Lower lobe of right lung (tissue), 2 donors: ENCODE results near the gene MAP2. TPM values are rescaled to one million over a fixed set of nuclear protein-coding genes. Genes with fewer than 3 reads are reported as not detected.

Experiments
- ATAC-seq, 2 donors: fragments of 200-7000 bp; cut with Tn5 transposase; one replicate each; pipeline ENCODE4 v1.9.1; 2020 to 2022; ENCODE audit warnings: mild to moderate bottlenecking in 2 of 2, moderate library complexity in 2 of 2
- DNase-seq: peaks from one replicate; pipeline ENCODE4 v3.0.0-alpha.2; 2020
- H3K27ac ChIP-seq: fragments of 200-600 bp; one replicate; pipeline ENCODE4 v1.8.0; 2022
- H3K27me3 ChIP-seq: fragments of 200-600 bp; one replicate; pipeline ENCODE4 v1.8.0; 2022; ENCODE audit warnings: low read depth
- H3K36me3 ChIP-seq: fragments of 200-600 bp; one replicate; pipeline ENCODE4 v1.8.0; 2022; ENCODE audit warnings: mild to moderate bottlenecking
- H3K4me1 ChIP-seq: fragments of 200-600 bp; one replicate; pipeline ENCODE4 v1.8.0; 2022
- H3K4me3 ChIP-seq: fragments of 200-600 bp; one replicate; pipeline ENCODE4 v1.8.0; 2022; ENCODE audit warnings: mild to moderate bottlenecking
- H3K9me3 ChIP-seq: fragments of 200-600 bp; one replicate; pipeline ENCODE4 v1.8.0; 2022
- intact Hi-C: fragments of 100-400 bp; cut with DNase I; formaldehyde crosslinking; loops from one replicate; pipeline ENCODE4 v1.11.0; 2022
- total RNA-seq: library from RNA; stranded (reverse); fragmentation: NEBNext Ultra II Directional; extraction: Animal tissue kit (Norgen Biotek cat#: 25700); gene quantifications from one replicate; pipeline ENCODE4 v1.2.1, GENCODE V29; 2021
- TF ChIP-seq, protein P1 (sequence below): fragments of 200-600 bp; IDR thresholded peaks from one replicate; pipeline ENCODE4 v1.8.0; 2022; ENCODE audit warnings: antibody characterized with exemption, mild to moderate bottlenecking
- donor health status: DM: no; HTN: yes; CAD: no; lungs with severe emphysema.

The MAP2 gene
- total RNA-seq, 1 donor from 2014 or later, result 22.6 TPM

GRCh38 chr2:209495855-209496585 lies 72.2 kb downstream of the MAP2 start:
- Histone ChIP-seq H3K4me1 (peaks cover 17% of the 10 kb centered on the region), H3K36me3 (no peaks in the 10 kb centered on the region), H3K4me3 (no peak overlapping the region), H3K27ac (peak overlapping the region; percentile 74), H3K27me3 (no peaks in the 10 kb centered on the region), H3K9me3 (peaks cover 13% of the 10 kb centered on the region)
- ATAC-seq, result peak; percentile 95 to 97
- TF ChIP-seq, protein P1, sequence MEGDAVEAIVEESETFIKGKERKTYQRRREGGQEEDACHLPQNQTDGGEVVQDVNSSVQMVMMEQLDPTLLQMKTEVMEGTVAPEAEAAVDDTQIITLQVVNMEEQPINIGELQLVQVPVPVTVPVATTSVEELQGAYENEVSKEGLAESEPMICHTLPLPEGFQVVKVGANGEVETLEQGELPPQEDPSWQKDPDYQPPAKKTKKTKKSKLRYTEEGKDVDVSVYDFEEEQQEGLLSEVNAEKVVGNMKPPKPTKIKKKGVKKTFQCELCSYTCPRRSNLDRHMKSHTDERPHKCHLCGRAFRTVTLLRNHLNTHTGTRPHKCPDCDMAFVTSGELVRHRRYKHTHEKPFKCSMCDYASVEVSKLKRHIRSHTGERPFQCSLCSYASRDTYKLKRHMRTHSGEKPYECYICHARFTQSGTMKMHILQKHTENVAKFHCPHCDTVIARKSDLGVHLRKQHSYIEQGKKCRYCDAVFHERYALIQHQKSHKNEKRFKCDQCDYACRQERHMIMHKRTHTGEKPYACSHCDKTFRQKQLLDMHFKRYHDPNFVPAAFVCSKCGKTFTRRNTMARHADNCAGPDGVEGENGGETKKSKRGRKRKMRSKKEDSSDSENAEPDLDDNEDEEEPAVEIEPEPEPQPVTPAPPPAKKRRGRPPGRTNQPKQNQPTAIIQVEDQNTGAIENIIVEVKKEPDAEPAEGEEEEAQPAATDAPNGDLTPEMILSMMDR, result no peak
- intact Hi-C loops, result no loop called here
- no peak for DNase-seq

- TF ChIP-seq, protein P1, result no peak
- no peak for DNase-seq
- no peak for ATAC-seq
- no peaks in the 10 kb centered on the region for H3K36me3 ChIP-seq
- no peaks in the 10 kb centered on the region for H3K27me3 ChIP-seq
- peak overlapping the region; percentile 74 for H3K27ac ChIP-seq
- H3K4me3 ChIP-seq, result no peak overlapping the region
- peaks cover 13% of the 10 kb centered on the region for H3K9me3 ChIP-seq
- H3K4me1 ChIP-seq, result peaks cover 18% of the 10 kb centered on the region
- intact Hi-C loops, result no loop called here
Observed at GRCh38 chr2:209496586-209496982, 72.7 kb downstream of the MAP2 start.

- intact Hi-C loops, result no loop called here
- peaks cover 13% of the 10 kb centered on the region for H3K9me3 ChIP-seq
- H3K36me3 ChIP-seq, result no peaks in the 10 kb centered on the region
- H3K27me3 ChIP-seq, result no peaks in the 10 kb centered on the region
- H3K4me1 ChIP-seq, result peaks cover 22% of the 10 kb centered on the region
- TF ChIP-seq, protein P1, result no peak
- H3K4me3 ChIP-seq, result no peak overlapping the region
- H3K27ac ChIP-seq, result no peak overlapping the region
- DNase-seq (no peak), ATAC-seq (no peak)
Observed at GRCh38 chr2:209498614-209499013, 74.8 kb downstream of the MAP2 start.

GRCh38 chr2:209499069-209499468 lies 75.2 kb downstream of the MAP2 start:
- Histone ChIP-seq H3K4me3 (no peak overlapping the region), H3K36me3 (no peaks in the 10 kb centered on the region), H3K27me3 (no peaks in the 10 kb centered on the region), H3K4me1 (peaks cover 22% of the 10 kb centered on the region), H3K27ac (no peak overlapping the region), H3K9me3 (peaks cover 13% of the 10 kb centered on the region)
- intact Hi-C loops, result no loop called here
- TF ChIP-seq, protein P1, result no peak
- ATAC-seq (no peak), DNase-seq (no peak)

DNA sequence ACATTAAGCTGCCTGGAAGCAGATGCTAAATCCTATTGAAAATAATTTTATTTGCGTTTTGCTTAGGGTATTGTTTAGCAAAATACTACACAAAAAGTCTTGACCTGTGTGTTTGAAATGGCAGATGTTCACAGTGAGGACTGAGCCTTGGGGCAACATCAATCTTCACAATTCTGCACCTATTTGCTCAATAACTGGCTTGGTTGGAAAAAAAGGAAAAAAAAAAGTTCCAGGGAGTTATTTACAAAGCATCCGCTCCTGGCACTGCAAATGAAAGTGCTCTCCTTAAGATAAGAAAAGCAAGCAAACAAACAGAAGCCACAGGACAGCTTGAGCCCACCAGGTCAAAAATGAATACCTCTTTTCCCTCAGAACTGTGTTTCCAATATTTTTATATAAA lies 77.7 kb downstream of the MAP2 start:
- Histone ChIP-seq H3K27ac (no peak overlapping the region), H3K36me3 (no peaks in the 10 kb centered on the region), H3K4me1 (peaks cover 8% of the 10 kb centered on the region), H3K27me3 (no peaks in the 10 kb centered on the region), H3K4me3 (no peak overlapping the region), H3K9me3 (peaks cover 13% of the 10 kb centered on the region)
- no peak for DNase-seq
- TF ChIP-seq, protein P1, result no peak
- ATAC-seq, result no peak
- intact Hi-C loops, result no loop called here
